CD4-positive, alpha-beta T cell treated with Interleukin-1 beta for 1 hour (primary cell): ENCODE measurements around the gene SPRED2.
"Not testable (repeated sequence)": the region's sequence is repeated elsewhere in the genome, so short reads cannot be mapped to it uniquely, and the experiment has no call there.

Source experiments
- DNase-seq, 2 donors: peaks; one replicate each; pipeline ENCODE4 v3.0.0-alpha.2; 2020 to 2022

Gene SPRED2

GRCh38 chr2:65337915-65338314 lies 94.5 kb downstream of the SPRED2 start:
- DNase-seq: not testable (repeated sequence)

GRCh38 chr2:65334714-65335113 lies 97.7 kb downstream of the SPRED2 start:
- no peak for DNase-seq

GRCh38 chr2:65331336-65332025 lies 100.9 kb downstream of the SPRED2 start:
- DNase-seq: no peak

- no peak for DNase-seq
Measured at GRCh38 chr2:65329525-65329924, 102.9 kb downstream of the SPRED2 start.

GRCh38 chr2:65326276-65326675 lies 106.1 kb downstream of the SPRED2 start:
- no peak for DNase-seq

GRCh38 chr2:65325066-65325465 lies 107.3 kb downstream of the SPRED2 start:
- no peak for DNase-seq

GRCh38 chr2:65320946-65321345 lies 111.5 kb downstream of the SPRED2 start:
- DNase-seq: no peak

GRCh38 chr2:65320042-65320725 lies 112.2 kb downstream of the SPRED2 start:
- peak in 1 of 2 donors; percentile 6 for DNase-seq

GRCh38 chr2:65319674-65320041 lies 112.7 kb downstream of the SPRED2 start:
- DNase-seq: no peak

GRCh38 chr2:65319072-65319673 lies 113.2 kb downstream of the SPRED2 start:
- no peak for DNase-seq

GRCh38 chr2:65317841-65318240 lies 114.6 kb downstream of the SPRED2 start:
- DNase-seq: no peak

- not testable (repeated sequence) for DNase-seq
Measured at GRCh38 chr2:65317351-65317750, 115.0 kb downstream of the SPRED2 start.

GRCh38 chr2:65316072-65316471 lies 116.3 kb downstream of the SPRED2 start:
- DNase-seq: no peak

- DNase-seq: no peak
Measured at GRCh38 chr2:65314801-65315441, 117.5 kb downstream of the SPRED2 start.

GRCh38 chr2:65313954-65314256 lies 118.5 kb downstream of the SPRED2 start:
- no peak for DNase-seq

- no peak for DNase-seq
Measured at GRCh38 chr2:65313126-65313953, 119.1 kb downstream of the SPRED2 start.

GRCh38 chr2:65311596-65311995 lies 120.8 kb downstream of the SPRED2 start:
- DNase-seq: no peak

- DNase-seq: no peak
Measured at GRCh38 chr2:65311049-65311448, 121.3 kb downstream of the SPRED2 start.

GRCh38 chr2:65309699-65310098 lies 122.7 kb downstream of the SPRED2 start:
- no peak for DNase-seq

- no peak for DNase-seq
Measured at GRCh38 chr2:65305934-65306333, 126.5 kb downstream of the SPRED2 start.

GRCh38 chr2:65300761-65301711 lies 131.4 kb downstream of the SPRED2 start:
- DNase-seq: peak; percentile 35 to 66
